Heart left ventricle (tissue), 16 donors: ENCODE data around the gene TMEM182. TPM values are rescaled to one million over a fixed set of nuclear protein-coding genes. Genes with fewer than 3 reads are reported as not detected.

Experiments
- ATAC-seq, 4 donors: fragments of 200-7000 bp; cut with Tn5 transposase; one replicate each; pipeline ENCODE4 v1.9.1; 2020 to 2022; ENCODE audit warnings: moderate library complexity in 4 of 4, mild to moderate bottlenecking in 3 of 4, moderate number of reproducible peaks in 1 of 4
- DNase-seq, 5 donors: peaks; one replicate each; pipeline ENCODE4 v3.0.0-alpha.2; 2020
- H3K27ac ChIP-seq, 12 donors: fragments of 200-600 bp; sonication (generic) in 4 of 12; one replicate each; pipeline versions ENCODE4 v1.5.0 to v1.8.0; 2016 to 2022; ENCODE audit warnings: mild to moderate bottlenecking in 2 of 12
- H3K27me3 ChIP-seq, 9 donors: fragments of 200-600 bp; sonication (generic) in 2 of 9; one replicate each; pipeline versions ENCODE4 v1.5.1 to v1.8.0; 2016 to 2022; ENCODE audit warnings: mild to moderate bottlenecking in 3 of 9
- H3K36me3 ChIP-seq, 9 donors: fragments of 200-600 bp; sonication (generic) in 2 of 9; one replicate each; pipeline versions ENCODE4 v1.5.0 to v1.8.0; 2018 to 2022; ENCODE audit warnings: mild to moderate bottlenecking in 2 of 9
- H3K4me1 ChIP-seq, 12 donors: fragments of 200-600 bp; sonication (generic) in 4 of 12; one replicate each; pipeline versions ENCODE4 v1.5.0 to v1.8.0; 2016 to 2022; ENCODE audit warnings: mild to moderate bottlenecking in 3 of 12
- H3K4me3 ChIP-seq, 12 donors: fragments of 200-600 bp; sonication (generic) in 4 of 12; one replicate each; pipeline versions ENCODE4 v1.5.0 to v1.8.0; 2017 to 2022; ENCODE audit warnings: mild to moderate bottlenecking in 9 of 12, moderate library complexity in 4 of 12
- H3K9me3 ChIP-seq, 12 donors: fragments of 200-600 bp; sonication (generic) in 4 of 12; one replicate each; pipeline versions ENCODE4 v1.5.0 to v1.8.0; 2016 to 2022; ENCODE audit warnings: mild to moderate bottlenecking in 1 of 12
- CTCF ChIP-seq, 12 donors: fragments of 200-600 bp; sonication (generic) in 4 of 12; IDR thresholded peaks; one replicate each; pipeline versions ENCODE4 v1.5.0 to v1.8.0; 2018 to 2022; ENCODE audit warnings: antibody characterized with exemption in 12 of 12, mild to moderate bottlenecking in 5 of 12
- POLR2A ChIP-seq, 2 donors: fragments of 450-650 bp; IDR thresholded peaks; one replicate each; pipeline ENCODE4 v1.6.1; 2017; ENCODE audit warnings: antibody characterized with exemption in 2 of 2, mild to moderate bottlenecking in 2 of 2, moderate library complexity in 2 of 2
- WGBS, 4 donors: extraction: QIAGEN DNeasy Blood & Tissue Kit in 2 of 4; methylation state at CpG; one replicate each; pipeline versions ENCODE4 v1.1.5 to v1.1.7; 2013 to 2018; 5-methylcytosine and 5-hydroxymethylcytosine counted together
- intact Hi-C, 10 donors: fragments of 100-400 bp; cut with DNase I; formaldehyde crosslinking; loops; one replicate each; pipeline versions ENCODE4 v1.11.1 to v1.14.2; 2022
- polyA plus RNA-seq, 2 donors: library from polyadenylated mRNA; stranded (reverse); fragments of 200-250 nt; gene quantifications; one replicate each; pipeline ENCODE4 v1.2.3, GENCODE V29; 2013
- total RNA-seq, 9 donors: library from RNA; depleted of rRNA in 2 of 9; stranded (reverse); fragments of >200 nt in 2 of 9; fragmentation: NEBNext Ultra II Directional in 3 of 9; extraction: Animal tissue kit (Norgen Biotek cat#: 25700) in 3 of 9; gene quantifications; one replicate each; pipeline versions ENCODE4 v1.1.0 to v1.2.4, GENCODE V29; 2016 to 2023
- donor health status: ischemic (EF 13 %, LVEDD 7.1; RV severe dilation, severe dysfunction).
- donor health status: healthy with polysubstance abuse.
- donor health status: DM: no; HTN: yes; CAD: no.
- donor health status: DM: no; HTN: no; CAD: no.
- donor health status: ischemic (EF 25% LVEDD 6.9; RV normal size, moderate dysfunction).
- donor health status: ischemic (EF 25% LVEDD 5.7; RV mildly dilated, moderate dysfunction).
- donor health status: healthy.
- donor health status: DM: yes; HTN: yes; CAD: no.
- donor health status: ischemic (EF 35%, LVEDD 5.7; RV mildly dilated, moderate dysfunction).
- donor health status: nonischemic (EF 11% LVEDD 7.7; RV severe dilation, severe dysfunction).
- donor health status: DM: yes; HTN: yes; CAD: no.
- donor health status: PGD.
- donor health status: ischemic (EF 29% LVEDD 5.4; RV normal size, mild dysfunction).
- donor health status: nonischemic (EF 23%, LVEDD 6.1; RV moderate dilation, normal function).

Gene TMEM182
- total and polyA plus RNA-seq, 11 donors, result 7.5 to 179 (median 144) TPM

- TF ChIP-seq CTCF (IDR thresholded peaks at IDR 0.05) (no peak), POLR2A (IDR thresholded peaks at IDR 0.05) (no peak)
- WGBS, 4 donors, result 44 to 58% (median 51%) methylated on average over 8 of the region's 8 CpGs
- peaks cover 0 to 86% (median 23%) of the 10 kb centered on the region in 12 donors for H3K4me1 ChIP-seq
- DNase-seq, result peak; percentile 59 to 84 (median 73)
- H3K27me3 ChIP-seq, result no peaks in the 10 kb centered on the region
- intact Hi-C loops, result loop anchor here in 1 of 10 donors (2.0 kb wide), 1 partner anchor 16 kb away; no protein-coding TSS in a partner anchor
- no peaks in the 10 kb centered on the region for H3K36me3 ChIP-seq
- ATAC-seq, result peak; percentile 96 to 98 (median 96)
- no peak overlapping the region for H3K4me3 ChIP-seq
- H3K9me3 ChIP-seq, result no peaks in the 10 kb centered on the region
- peak overlapping the region; percentile 52 to 93 (median 84) for H3K27ac ChIP-seq
Observed at GRCh38 chr2:102788885-102789260, 27.0 kb downstream of the TMEM182 start.

GRCh38 chr2:102789349-102790090 lies 27.7 kb downstream of the TMEM182 start:
- Histone ChIP-seq H3K9me3 (no peaks in the 10 kb centered on the region), H3K4me3 (no peak overlapping the region), H3K36me3 (no peaks in the 10 kb centered on the region), H3K27me3 (no peaks in the 10 kb centered on the region), H3K4me1 (peaks cover 0 to 81% (median 22%) of the 10 kb centered on the region in 12 donors), H3K27ac (peak overlapping the region; percentile 23 to 93 (median 84))
- DNase-seq (no peak), ATAC-seq (no peak)
- intact Hi-C loops, result loop anchor here in 1 of 10 donors (2.0 kb wide), 1 partner anchor 15 kb away; no protein-coding TSS in a partner anchor
- WGBS, 4 donors, result 70 to 81% (median 77%) methylated on average over 7 of the region's 7 CpGs
- no peak for TF ChIP-seq CTCF (IDR thresholded peaks at IDR 0.05)
- TF ChIP-seq POLR2A (IDR thresholded peaks at IDR 0.05), result no peak

GRCh38 chr2:102790091-102790455 lies 28.2 kb downstream of the TMEM182 start:
- Histone ChIP-seq H3K27me3 (no peaks in the 10 kb centered on the region), H3K4me3 (no peak overlapping the region), H3K9me3 (no peaks in the 10 kb centered on the region), H3K36me3 (no peaks in the 10 kb centered on the region), H3K4me1 (peaks cover 0 to 76% (median 22%) of the 10 kb centered on the region in 12 donors), H3K27ac (peak overlapping the region in 10 of 12 donors; percentile 74 to 89 (median 84))
- ATAC-seq (no peak), DNase-seq (no peak)
- intact Hi-C loops, result no loop called here
- no peak for TF ChIP-seq CTCF (IDR thresholded peaks at IDR 0.05)
- TF ChIP-seq POLR2A (IDR thresholded peaks at IDR 0.05), result no peak
- 56 to 78% (median 65%) methylated on average over 3 of the region's 3 CpGs for WGBS, 4 donors

GRCh38 chr2:102792568-102793208 lies 30.9 kb downstream of the TMEM182 start:
- ATAC-seq (no peak), DNase-seq (no peak)
- peaks cover 0 to 69% (median 21%) of the 10 kb centered on the region in 12 donors for H3K4me1 ChIP-seq
- H3K36me3 ChIP-seq, result peaks cover 0 to 2% (median 0%) of the 10 kb centered on the region in 9 donors
- intact Hi-C loops, result no loop called here
- no peak overlapping the region for H3K4me3 ChIP-seq
- 54 to 62% (median 59%) methylated on average over 8 of the region's 8 CpGs for WGBS, 4 donors
- no peaks in the 10 kb centered on the region for H3K27me3 ChIP-seq
- no peak for TF ChIP-seq CTCF (IDR thresholded peaks at IDR 0.05)
- TF ChIP-seq POLR2A (IDR thresholded peaks at IDR 0.05), result no peak
- peak overlapping the region in 8 of 12 donors; percentile 4 to 84 (median 50) for H3K27ac ChIP-seq
- no peaks in the 10 kb centered on the region for H3K9me3 ChIP-seq
